ENCODE measurements around the gene CYBC1. TPM values are rescaled to one million over a fixed set of nuclear protein-coding genes. Genes with fewer than 3 reads are reported as not detected.

Gene CYBC1
- total and polyA plus RNA-seq, 9 of the 15 experiments (the other 6 are each of a cell fraction or from before 2014, with no cell fraction given): 1.3 to 71.8 (median 49.9) TPM

GRCh38 chr17:82480318-82480717 is 29.8 kb upstream of the CYBC1 start:
- H3K4me3 ChIP-seq: no peak overlapping the region
- peaks cover 0 to 8% of the 10 kb centered on the region in 2 experiments; a peak in 2 of 5 replicates for H3K4me1 ChIP-seq (replicated peaks in 1 of 2; ENCODE audit: control insufficient read depth in 2 of 2, insufficient read depth in 2 of 2, low read length in 2 of 2)
- ChIA-PET POLR2A (interaction anchor here (0.8 to 2.1 kb wide), 3 partner anchors 8 to 123 kb away, joined by 3 to 7 read pairs (median 3); no protein-coding TSS in a partner anchor), CTCF (ENCODE audit: low intra/inter-chr PET ratio) (interaction anchor here (0.6 kb wide), 1 partner anchor 301 kb away, joined by 4 read pairs; no protein-coding TSS in a partner anchor)
- in situ Hi-C loops (cut with MboI): no loop called here
- FAIRE-seq (no peak), DNase-seq (ENCODE audit: extremely low read depth in 1 of 4, low spot score in 3 of 4) (no peak), ATAC-seq (no peak)
- H3K9me3 ChIP-seq (replicated peaks; ENCODE audit: control insufficient read depth, insufficient read depth, low read depth, low read length): no peaks in the 10 kb centered on the region
- H3K79me2 ChIP-seq (ENCODE audit: control insufficient read depth, insufficient read depth, low read length): peaks cover 6% of the 10 kb centered on the region; the same call in 1 of the 3 replicates
- intact Hi-C loops (cut with micrococcal nuclease): no loop called here
- no peak overlapping the region for H2AFZ ChIP-seq (ENCODE audit: low read depth, low read length)
- no TSS peak for BruUV-seq (replicated peaks)
- H3K27me3 ChIP-seq (ENCODE audit: control insufficient read depth in 2 of 2, insufficient read depth in 2 of 2, low read length in 2 of 2): no peaks in the 10 kb centered on the region
- no peak overlapping the region for H3K27ac ChIP-seq (ENCODE audit: extremely low read depth, low read depth, low read length)
- H3K4me2 ChIP-seq (ENCODE audit: insufficient read depth, low read length): no peak overlapping the region
- H3K9ac ChIP-seq (ENCODE audit: insufficient read depth in 1 of 2, low read depth in 2 of 2, low read length in 2 of 2): peak overlapping the region in 1 of 2 experiments; percentile 69; a peak in 2 of 4 replicates
- 93% methylated on average over 9 of the region's 9 CpGs for WGBS (ENCODE audit: insufficient coverage, low coverage, missing lambda C conversion rate)
- H3K9me1 ChIP-seq (ENCODE audit: control insufficient read depth, insufficient read depth, low read length): no peaks in the 10 kb centered on the region
- H4K20me1 ChIP-seq (replicated peaks; ENCODE audit: control insufficient read depth, insufficient read depth, low read length): no peaks in the 10 kb centered on the region; the same call in 1 of the 2 replicates
- peaks cover 92% of the 10 kb centered on the region for H3K36me3 ChIP-seq (ENCODE audit: control insufficient read depth, insufficient read depth, low read length)
- TF ChIP-seq, protein P1, sequence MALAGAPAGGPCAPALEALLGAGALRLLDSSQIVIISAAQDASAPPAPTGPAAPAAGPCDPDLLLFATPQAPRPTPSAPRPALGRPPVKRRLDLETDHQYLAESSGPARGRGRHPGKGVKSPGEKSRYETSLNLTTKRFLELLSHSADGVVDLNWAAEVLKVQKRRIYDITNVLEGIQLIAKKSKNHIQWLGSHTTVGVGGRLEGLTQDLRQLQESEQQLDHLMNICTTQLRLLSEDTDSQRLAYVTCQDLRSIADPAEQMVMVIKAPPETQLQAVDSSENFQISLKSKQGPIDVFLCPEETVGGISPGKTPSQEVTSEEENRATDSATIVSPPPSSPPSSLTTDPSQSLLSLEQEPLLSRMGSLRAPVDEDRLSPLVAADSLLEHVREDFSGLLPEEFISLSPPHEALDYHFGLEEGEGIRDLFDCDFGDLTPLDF (CRISPR knock-in tag; IDR thresholded peaks at IDR 0.05): no peak
- TF ChIP-seq HCFC1 (IDR thresholded peaks at IDR 0.05; ENCODE audit: low read depth, low read length) (no peak), RBM17 (IDR thresholded peaks at IDR 0.05; ENCODE audit: borderline replicate concordance, low read depth, low read length) (no peak), POU5F1 (IDR thresholded peaks at IDR 0.05; ENCODE audit: borderline replicate concordance, low read depth, low read length, partially characterized antibody) (no peak), RBFOX2 (IDR thresholded peaks at IDR 0.05; ENCODE audit: low read depth, low read length) (0 out of 2 replicates have a peak, but pooled peaks have one; percentile 19), SRSF3 (IDR thresholded peaks at IDR 0.05; ENCODE audit: insufficient read depth, low read length) (no peak)
- TF ChIP-seq, protein P2, sequence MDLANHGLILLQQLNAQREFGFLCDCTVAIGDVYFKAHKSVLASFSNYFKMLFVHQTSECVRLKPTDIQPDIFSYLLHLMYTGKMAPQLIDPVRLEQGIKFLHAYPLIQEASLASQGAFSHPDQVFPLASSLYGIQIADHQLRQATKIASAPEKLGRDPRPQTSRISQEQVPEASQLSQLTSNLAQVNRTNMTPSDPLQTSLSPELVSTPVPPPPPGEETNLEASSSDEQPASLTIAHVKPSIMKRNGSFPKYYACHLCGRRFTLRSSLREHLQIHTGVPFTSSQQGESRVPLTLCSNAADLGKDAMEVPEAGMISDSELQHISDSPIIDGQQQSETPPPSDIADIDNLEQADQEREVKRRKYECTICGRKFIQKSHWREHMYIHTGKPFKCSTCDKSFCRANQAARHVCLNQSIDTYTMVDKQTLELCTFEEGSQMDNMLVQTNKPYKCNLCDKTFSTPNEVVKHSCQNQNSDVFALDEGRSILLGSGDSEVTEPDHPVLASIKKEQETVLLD (IDR thresholded peaks at IDR 0.05): no peak

Measured in K562 (cell line).